BE2C (cell line): ENCODE results near the gene PIK3R5.

Experiments used
- DNase-seq: peaks from one replicate; pipeline ENCODE4 v3.0.0-alpha.2; 2020
- H3K27me3 ChIP-seq: fragments of 250-450 bp; sonication (Bioruptor Pico); 2 replicates; pipeline ENCODE4 v1.5.1; 2020; ENCODE audit warnings: mild to moderate bottlenecking
- H3K36me3 ChIP-seq: fragments of 250-450 bp; sonication (Bioruptor Pico); 2 replicates; pipeline ENCODE4 v1.5.1; 2020; ENCODE audit warnings: mild to moderate bottlenecking
- H3K4me1 ChIP-seq: fragments of 250-450 bp; sonication (Bioruptor Pico); 2 replicates; pipeline ENCODE4 v1.5.1; 2020
- H3K4me3 ChIP-seq: 2 replicates; pipeline ENCODE4 v1.5.1; 2011; ENCODE audit warnings: low read depth, low read length
- H3K9me3 ChIP-seq: fragments of 250-450 bp; sonication (Bioruptor Pico); 2 replicates; pipeline ENCODE4 v1.5.1; 2020
- CTCF ChIP-seq: IDR thresholded peaks from 2 replicates; pipeline ENCODE4 v1.5.1; 2012; ENCODE audit warnings: mild to moderate bottlenecking, low read depth, low read length

PIK3R5 gene

GRCh38 chr17:8918807-8919465 lies 46.6 kb downstream of the PIK3R5 start:
- Histone ChIP-seq H3K27me3 (no peaks in the 10 kb centered on the region), H3K9me3 (no peaks in the 10 kb centered on the region), H3K4me1 (no peaks in the 10 kb centered on the region), H3K36me3 (no peaks in the 10 kb centered on the region), H3K4me3 (no peak overlapping the region)
- DNase-seq, result no peak
- no peak for TF ChIP-seq CTCF

GRCh38 chr17:8916466-8916865 lies 49.0 kb downstream of the PIK3R5 start:
- TF ChIP-seq CTCF, result no peak
- no peak for DNase-seq
- H3K4me1 ChIP-seq, result no peaks in the 10 kb centered on the region
- H3K4me3 ChIP-seq, result no peak overlapping the region
- H3K9me3 ChIP-seq, result no peaks in the 10 kb centered on the region
- no peaks in the 10 kb centered on the region for H3K27me3 ChIP-seq
- H3K36me3 ChIP-seq, result no peaks in the 10 kb centered on the region

GRCh38 chr17:8914554-8914953 lies 51.0 kb downstream of the PIK3R5 start:
- Histone ChIP-seq H3K4me3 (no peak overlapping the region), H3K4me1 (no peaks in the 10 kb centered on the region), H3K36me3 (no peaks in the 10 kb centered on the region), H3K27me3 (no peaks in the 10 kb centered on the region), H3K9me3 (no peaks in the 10 kb centered on the region)
- no peak for DNase-seq
- no peak for TF ChIP-seq CTCF

- no peak for DNase-seq
- H3K4me3 ChIP-seq, result no peak overlapping the region
- TF ChIP-seq CTCF, result no peak
- no peaks in the 10 kb centered on the region for H3K4me1 ChIP-seq
- no peaks in the 10 kb centered on the region for H3K9me3 ChIP-seq
- H3K36me3 ChIP-seq, result no peaks in the 10 kb centered on the region
- no peaks in the 10 kb centered on the region for H3K27me3 ChIP-seq
Measured at GRCh38 chr17:8913879-8914278, 51.6 kb downstream of the PIK3R5 start.

GRCh38 chr17:8913091-8913490 lies 52.4 kb downstream of the PIK3R5 start:
- Histone ChIP-seq H3K9me3 (no peaks in the 10 kb centered on the region), H3K4me1 (no peaks in the 10 kb centered on the region), H3K27me3 (no peaks in the 10 kb centered on the region), H3K36me3 (no peaks in the 10 kb centered on the region), H3K4me3 (no peak overlapping the region)
- no peak for TF ChIP-seq CTCF
- DNase-seq, result no peak

GRCh38 chr17:8912084-8912981 lies 53.2 kb downstream of the PIK3R5 start:
- Histone ChIP-seq H3K27me3 (no peaks in the 10 kb centered on the region), H3K4me3 (no peak overlapping the region), H3K4me1 (no peaks in the 10 kb centered on the region), H3K36me3 (no peaks in the 10 kb centered on the region), H3K9me3 (no peaks in the 10 kb centered on the region)
- DNase-seq, result no peak
- TF ChIP-seq CTCF, result no peak
